Measurements from ENCODE around the gene RPL22.
"Not testable (repeated sequence)": the region's sequence is repeated elsewhere in the genome, so short reads cannot be mapped to it uniquely, and the experiment has no call there.

RPL22 gene

GRCh38 chr1:6233376-6233775 lies 34.0 kb upstream of the RPL22 start:
- Histone ChIP-seq H3K27ac (ENCODE audit: insufficient read depth, low read length, poor library complexity, severe bottlenecking) (no peak overlapping the region), H3K36me3 (ENCODE audit: control insufficient read depth, insufficient read depth, low read length) (peaks cover 14% of the 10 kb centered on the region), H3K9me3 (ENCODE audit: control insufficient read depth, low read length) (no peaks in the 10 kb centered on the region), H3K4me1 (ENCODE audit: control insufficient read depth, insufficient read depth, low read length, poor library complexity, severe bottlenecking) (peaks cover 5% of the 10 kb centered on the region), H3K27me3 (replicated peaks; ENCODE audit: control insufficient read depth, insufficient read depth, low read length, poor library complexity, severe bottlenecking) (no peaks in the 10 kb centered on the region), H3K4me3 (ENCODE audit: insufficient read depth, low read depth, low read length, poor library complexity, severe bottlenecking) (no peak overlapping the region)
- DNase-seq, result no peak

- H3K4me3 ChIP-seq (ENCODE audit: insufficient read depth, low read depth, low read length, poor library complexity, severe bottlenecking), result no peak overlapping the region
- no peak for DNase-seq
- H3K27me3 ChIP-seq (replicated peaks; ENCODE audit: control insufficient read depth, insufficient read depth, low read length, poor library complexity, severe bottlenecking), result no peaks in the 10 kb centered on the region
- H3K27ac ChIP-seq (ENCODE audit: insufficient read depth, low read length, poor library complexity, severe bottlenecking), result no peak overlapping the region
- no peaks in the 10 kb centered on the region for H3K4me1 ChIP-seq (ENCODE audit: control insufficient read depth, insufficient read depth, low read length, poor library complexity, severe bottlenecking)
- peaks cover 50% of the 10 kb centered on the region for H3K36me3 ChIP-seq (ENCODE audit: control insufficient read depth, insufficient read depth, low read length)
- H3K9me3 ChIP-seq (ENCODE audit: control insufficient read depth, low read length), result no peaks in the 10 kb centered on the region
Measured at GRCh38 chr1:6225651-6226050, 26.3 kb upstream of the RPL22 start.

- no peak overlapping the region for H3K4me3 ChIP-seq (ENCODE audit: insufficient read depth, low read depth, low read length, poor library complexity, severe bottlenecking)
- no peaks in the 10 kb centered on the region for H3K4me1 ChIP-seq (ENCODE audit: control insufficient read depth, insufficient read depth, low read length, poor library complexity, severe bottlenecking)
- peaks cover 50% of the 10 kb centered on the region for H3K36me3 ChIP-seq (ENCODE audit: control insufficient read depth, insufficient read depth, low read length)
- no peaks in the 10 kb centered on the region for H3K9me3 ChIP-seq (ENCODE audit: control insufficient read depth, low read length)
- no peak overlapping the region for H3K27ac ChIP-seq (ENCODE audit: insufficient read depth, low read length, poor library complexity, severe bottlenecking)
- no peaks in the 10 kb centered on the region for H3K27me3 ChIP-seq (replicated peaks; ENCODE audit: control insufficient read depth, insufficient read depth, low read length, poor library complexity, severe bottlenecking)
- DNase-seq, result no peak
Measured at GRCh38 chr1:6224718-6225117, 25.3 kb upstream of the RPL22 start.

GRCh38 chr1:6223617-6224016 lies 24.2 kb upstream of the RPL22 start:
- no peaks in the 10 kb centered on the region for H3K4me1 ChIP-seq (ENCODE audit: control insufficient read depth, insufficient read depth, low read length, poor library complexity, severe bottlenecking)
- no peak for DNase-seq
- no peaks in the 10 kb centered on the region for H3K27me3 ChIP-seq (replicated peaks; ENCODE audit: control insufficient read depth, insufficient read depth, low read length, poor library complexity, severe bottlenecking)
- no peak overlapping the region for H3K4me3 ChIP-seq (ENCODE audit: insufficient read depth, low read depth, low read length, poor library complexity, severe bottlenecking)
- peaks cover 47% of the 10 kb centered on the region for H3K36me3 ChIP-seq (ENCODE audit: control insufficient read depth, insufficient read depth, low read length)
- no peak overlapping the region for H3K27ac ChIP-seq (ENCODE audit: insufficient read depth, low read length, poor library complexity, severe bottlenecking)
- no peaks in the 10 kb centered on the region for H3K9me3 ChIP-seq (ENCODE audit: control insufficient read depth, low read length)

GRCh38 chr1:6222636-6223035 lies 23.2 kb upstream of the RPL22 start:
- Histone ChIP-seq H3K9me3 (ENCODE audit: control insufficient read depth, low read length) (no peaks in the 10 kb centered on the region), H3K36me3 (ENCODE audit: control insufficient read depth, insufficient read depth, low read length) (peaks cover 43% of the 10 kb centered on the region), H3K27ac (ENCODE audit: insufficient read depth, low read length, poor library complexity, severe bottlenecking) (no peak overlapping the region), H3K27me3 (replicated peaks; ENCODE audit: control insufficient read depth, insufficient read depth, low read length, poor library complexity, severe bottlenecking) (no peaks in the 10 kb centered on the region), H3K4me1 (ENCODE audit: control insufficient read depth, insufficient read depth, low read length, poor library complexity, severe bottlenecking) (no peaks in the 10 kb centered on the region), H3K4me3 (ENCODE audit: insufficient read depth, low read depth, low read length, poor library complexity, severe bottlenecking) (no peak overlapping the region)
- DNase-seq, result no peak

- no peak for DNase-seq
- no peak overlapping the region for H3K27ac ChIP-seq (ENCODE audit: insufficient read depth, low read length, poor library complexity, severe bottlenecking)
Measured at GRCh38 chr1:6221210-6221784, 21.9 kb upstream of the RPL22 start.

GRCh38 chr1:6220236-6220635 lies 20.8 kb upstream of the RPL22 start:
- no peaks in the 10 kb centered on the region for H3K27me3 ChIP-seq (replicated peaks; ENCODE audit: control insufficient read depth, insufficient read depth, low read length, poor library complexity, severe bottlenecking)
- no peaks in the 10 kb centered on the region for H3K9me3 ChIP-seq (ENCODE audit: control insufficient read depth, low read length)
- no peak for DNase-seq
- H3K4me3 ChIP-seq (ENCODE audit: insufficient read depth, low read depth, low read length, poor library complexity, severe bottlenecking), result no peak overlapping the region
- H3K27ac ChIP-seq (ENCODE audit: insufficient read depth, low read length, poor library complexity, severe bottlenecking), result no peak overlapping the region
- peaks cover 21% of the 10 kb centered on the region for H3K36me3 ChIP-seq (ENCODE audit: control insufficient read depth, insufficient read depth, low read length)
- H3K4me1 ChIP-seq (ENCODE audit: control insufficient read depth, insufficient read depth, low read length, poor library complexity, severe bottlenecking), result no peaks in the 10 kb centered on the region

More at GRCh38 chr1:6221210-6221784, 21.9 kb upstream of the RPL22 start:
- Histone ChIP-seq H3K4me3 (ENCODE audit: insufficient read depth, low read depth, low read length, poor library complexity, severe bottlenecking) (no peak overlapping the region), H3K36me3 (ENCODE audit: control insufficient read depth, insufficient read depth, low read length) (peaks cover 32% of the 10 kb centered on the region), H3K4me1 (ENCODE audit: control insufficient read depth, insufficient read depth, low read length, poor library complexity, severe bottlenecking) (no peaks in the 10 kb centered on the region), H3K9me3 (ENCODE audit: control insufficient read depth, low read length) (no peaks in the 10 kb centered on the region), H3K27me3 (replicated peaks; ENCODE audit: control insufficient read depth, insufficient read depth, low read length, poor library complexity, severe bottlenecking) (no peaks in the 10 kb centered on the region)

- DNase-seq; H3K4me1 ChIP-seq (ENCODE audit: control insufficient read depth, insufficient read depth, low read length, poor library complexity, severe bottlenecking); H3K9me3 ChIP-seq (ENCODE audit: control insufficient read depth, low read length); H3K4me3 ChIP-seq (ENCODE audit: insufficient read depth, low read depth, low read length, poor library complexity, severe bottlenecking); H3K27me3 ChIP-seq (replicated peaks; ENCODE audit: control insufficient read depth, insufficient read depth, low read length, poor library complexity, severe bottlenecking); H3K27ac ChIP-seq (ENCODE audit: insufficient read depth, low read length, poor library complexity, severe bottlenecking): not testable (repeated sequence)
- peaks cover 15% of the 10 kb centered on the region for H3K36me3 ChIP-seq (ENCODE audit: control insufficient read depth, insufficient read depth, low read length)
Measured at GRCh38 chr1:6219641-6220040, 20.2 kb upstream of the RPL22 start.

GRCh38 chr1:6218375-6219164 lies 19.2 kb upstream of the RPL22 start:
- H3K4me3 ChIP-seq (ENCODE audit: insufficient read depth, low read depth, low read length, poor library complexity, severe bottlenecking), result no peak overlapping the region
- no peaks in the 10 kb centered on the region for H3K4me1 ChIP-seq (ENCODE audit: control insufficient read depth, insufficient read depth, low read length, poor library complexity, severe bottlenecking)

GRCh38 chr1:6212193-6212959 lies 13.0 kb upstream of the RPL22 start:
- no peaks in the 10 kb centered on the region for H3K27me3 ChIP-seq (replicated peaks; ENCODE audit: control insufficient read depth, insufficient read depth, low read length, poor library complexity, severe bottlenecking)
- no peak for DNase-seq
- H3K9me3 ChIP-seq (ENCODE audit: control insufficient read depth, low read length), result no peaks in the 10 kb centered on the region
- peaks cover 11% of the 10 kb centered on the region for H3K4me1 ChIP-seq (ENCODE audit: control insufficient read depth, insufficient read depth, low read length, poor library complexity, severe bottlenecking)
- H3K4me3 ChIP-seq (ENCODE audit: insufficient read depth, low read depth, low read length, poor library complexity, severe bottlenecking), result no peak overlapping the region
- no peak overlapping the region for H3K27ac ChIP-seq (ENCODE audit: insufficient read depth, low read length, poor library complexity, severe bottlenecking)
- no peaks in the 10 kb centered on the region for H3K36me3 ChIP-seq (ENCODE audit: control insufficient read depth, insufficient read depth, low read length)

More at GRCh38 chr1:6218375-6219164, 19.2 kb upstream of the RPL22 start:
- H3K27me3 ChIP-seq (replicated peaks; ENCODE audit: control insufficient read depth, insufficient read depth, low read length, poor library complexity, severe bottlenecking), result no peaks in the 10 kb centered on the region
- peaks cover 7% of the 10 kb centered on the region for H3K36me3 ChIP-seq (ENCODE audit: control insufficient read depth, insufficient read depth, low read length)
- no peak for DNase-seq
- H3K9me3 ChIP-seq (ENCODE audit: control insufficient read depth, low read length), result no peaks in the 10 kb centered on the region
- H3K27ac ChIP-seq (ENCODE audit: insufficient read depth, low read length, poor library complexity, severe bottlenecking), result no peak overlapping the region
